HG03378 (cell line): ENCODE data around the gene RMI1.

ENCODE experiments used
- ATAC-seq: cut with Tn5 transposase; IDR thresholded peaks from one replicate; pipeline ENCODE4 v1.9.1; 2021; ENCODE audit warnings: mild to moderate bottlenecking, moderate library complexity; ENCODE audit not compliant: unreplicated experiment

The RMI1 gene

GRCh38 chr9:83967073-83967472 is 13.5 kb upstream of the RMI1 start:
- no peak for ATAC-seq

GRCh38 chr9:83969602-83970001 is 11.0 kb upstream of the RMI1 start:
- ATAC-seq = no peak

GRCh38 chr9:83971485-83971884 is 9.1 kb upstream of the RMI1 start:
- no peak for ATAC-seq

GRCh38 chr9:83972286-83972685 is 8.3 kb upstream of the RMI1 start:
- no peak for ATAC-seq

GRCh38 chr9:83975300-83975699 is 5.3 kb upstream of the RMI1 start:
- no peak for ATAC-seq

- no peak for ATAC-seq
These were observed 4.2 kb upstream of the RMI1 start for GRCh38 chr9:83976372-83976771.

- ATAC-seq = no peak
These were observed 3.4 kb upstream of the RMI1 start for GRCh38 chr9:83977196-83977595.

GRCh38 chr9:83978992-83979811 is 1.4 kb upstream of the RMI1 start:
- ATAC-seq = no peak

GRCh38 chr9:83979812-83980394 is 702 bp upstream of the RMI1 start, which contains the start of gene HNRNPK:
HNRNPK (minus strand) TSS chr9:83980215; CDS start chr9:83978252, 1,963 bp downstream.
- ATAC-seq = peak; percentile 80

- peak; percentile 6 for ATAC-seq
These were observed 694 bp downstream of the RMI1 start for GRCh38 chr9:83981126-83981871.

- ATAC-seq = no peak
These were observed 5.6 kb downstream of the RMI1 start for GRCh38 chr9:83986195-83986594.

GRCh38 chr9:83986765-83987401 is 6.3 kb downstream of the RMI1 start:
- no peak for ATAC-seq

GRCh38 chr9:83987402-83987791 is 6.8 kb downstream of the RMI1 start:
- ATAC-seq = no peak

GRCh38 chr9:83988411-83988810 is 7.8 kb downstream of the RMI1 start:
- no peak for ATAC-seq

GRCh38 chr9:83991355-83991754 is 10.8 kb downstream of the RMI1 start:
- no peak for ATAC-seq

- no peak for ATAC-seq
These were observed 11.8 kb downstream of the RMI1 start for GRCh38 chr9:83992407-83992806.

- ATAC-seq = no peak
These were observed 12.3 kb downstream of the RMI1 start for GRCh38 chr9:83992901-83993300.

- no peak for ATAC-seq
These were observed 15.5 kb downstream of the RMI1 start for GRCh38 chr9:83996126-83996525.

- no peak for ATAC-seq
These were observed 18.7 kb downstream of the RMI1 start for GRCh38 chr9:83999141-83999918.

- ATAC-seq = no peak
These were observed 19.6 kb downstream of the RMI1 start for GRCh38 chr9:84000186-84000585.

- no peak for ATAC-seq
These were observed 21.0 kb downstream of the RMI1 start for GRCh38 chr9:84001621-84002020.
